Activated CD4-positive, CD25-positive, alpha-beta regulatory T cell treated with anti-CD3 and anti-CD28 coated beads, Interleukin-2, amount 50 U/mL, for 72 hours (primary cell): Measurements from ENCODE around the gene DDX1.
A peak's percentile ranks its signal among the peaks of the same experiment; 100 is the strongest.

Source experiments
- DNase-seq: peaks from one replicate; pipeline ENCODE4 v3.0.0; 2021

DDX1 gene

GRCh38 chr2:15563227-15564100 is 28.2 kb upstream of the DDX1 start:
- no peak for DNase-seq

DNA sequence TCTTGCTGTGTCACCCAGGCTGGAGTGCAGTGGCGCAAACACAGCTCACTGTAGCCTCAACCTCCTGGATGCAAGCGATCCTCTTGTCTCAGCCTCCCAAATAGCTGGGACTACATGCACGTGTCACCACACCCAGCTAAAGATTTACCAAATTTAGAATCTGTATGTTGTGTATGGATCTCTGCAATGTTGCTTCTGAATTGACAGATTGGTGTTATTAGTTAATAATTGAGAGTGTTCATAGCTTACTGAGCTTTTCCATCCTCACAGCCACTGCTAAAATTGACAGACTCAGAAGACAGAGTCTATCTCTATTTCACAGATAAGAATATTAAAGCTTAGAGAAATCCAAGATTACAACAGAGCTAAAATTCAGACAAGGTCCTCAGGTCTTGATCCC is 26.3 kb upstream of the DDX1 start:
- DNase-seq: no peak

DNA sequence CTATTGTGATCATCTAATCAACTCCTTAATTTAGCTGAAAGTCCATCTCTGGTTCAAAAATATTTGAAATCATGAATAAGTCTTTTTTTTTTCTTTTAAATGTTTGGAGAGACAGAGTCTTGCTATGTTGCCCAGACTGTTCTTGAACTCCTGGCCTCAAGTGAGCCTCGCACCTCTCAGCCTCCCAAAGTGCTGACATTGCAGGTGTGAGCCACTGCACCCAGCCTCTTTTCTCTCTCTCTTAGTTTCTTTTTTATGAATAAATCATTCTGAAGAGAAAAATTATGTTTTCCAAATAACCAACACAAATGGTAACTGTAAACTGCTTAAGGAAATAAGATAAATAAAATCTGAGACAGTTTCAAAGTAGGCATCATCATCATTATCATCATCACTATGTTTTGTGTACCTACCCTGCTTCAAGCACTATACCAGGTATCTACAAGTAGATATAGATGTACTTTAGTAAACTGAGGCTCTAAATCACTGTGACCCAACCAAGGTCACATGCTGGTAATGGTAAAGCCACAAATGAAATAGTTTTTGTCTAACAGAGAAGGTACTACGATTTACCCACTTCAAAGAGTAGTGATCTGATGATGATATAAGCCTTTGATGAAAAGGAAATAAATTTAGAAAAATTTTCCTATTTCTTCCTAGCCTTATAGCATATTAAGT is 25.5 kb upstream of the DDX1 start:
- no peak for DNase-seq

DNA sequence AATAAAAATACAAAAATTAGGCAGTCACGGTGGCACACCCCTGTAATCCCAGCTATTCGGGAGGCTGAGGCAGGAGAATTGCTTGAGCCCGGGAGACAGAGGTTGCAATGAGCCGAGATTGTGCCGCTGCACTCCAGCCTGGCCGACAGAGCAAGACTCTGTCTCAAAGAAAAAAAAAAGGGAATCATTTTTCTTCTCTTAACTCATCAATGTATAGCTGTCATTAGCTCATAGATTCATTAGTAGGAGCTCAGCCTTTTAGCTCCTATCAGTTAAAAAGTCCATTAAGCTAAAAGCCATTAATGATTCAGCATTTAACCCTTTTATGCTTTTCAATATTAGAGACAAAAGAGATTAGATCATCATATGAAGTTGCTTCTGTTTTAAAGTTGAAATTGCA is 24.8 kb upstream of the DDX1 start:
- no peak for DNase-seq

DNA sequence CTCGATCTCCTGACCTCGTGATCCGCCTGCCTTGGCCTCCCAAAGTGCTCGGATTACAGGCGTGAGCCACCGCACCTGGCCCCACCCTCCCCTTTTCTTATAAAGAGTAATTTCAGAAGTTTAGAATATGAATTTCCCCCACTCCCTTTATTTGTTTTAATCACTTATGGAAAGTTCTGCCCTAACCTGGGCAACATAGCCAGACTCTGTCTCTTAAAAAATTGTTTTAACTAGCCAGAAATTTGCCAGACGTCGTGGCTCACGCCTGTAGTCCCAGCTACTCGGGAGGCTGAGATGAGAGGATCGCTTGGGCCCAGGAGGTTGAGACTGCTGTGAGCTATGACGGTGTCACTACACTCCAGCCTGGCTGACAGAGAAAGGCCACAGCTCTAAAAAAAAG is 22.8 kb upstream of the DDX1 start:
- DNase-seq: no peak

DNA sequence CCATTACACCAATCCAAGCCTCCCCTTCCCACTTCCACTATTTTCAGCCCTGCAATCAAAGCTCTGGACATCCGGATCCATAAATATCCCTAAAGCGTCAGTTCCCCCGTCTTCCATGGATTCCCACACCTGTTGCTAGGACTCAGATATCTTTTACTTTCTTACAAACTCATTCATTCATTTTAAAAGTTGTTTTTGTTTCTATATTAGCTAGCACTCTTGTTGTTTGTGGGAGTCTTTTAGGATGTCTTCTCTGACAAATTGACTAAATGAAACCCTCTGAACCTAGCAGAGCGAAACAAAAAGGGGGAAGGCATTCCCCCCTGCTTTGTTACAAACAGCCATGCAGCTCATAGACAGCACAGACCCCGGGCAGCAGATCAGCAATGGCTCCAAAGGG is 21.6 kb upstream of the DDX1 start:
- DNase-seq: no peak

GRCh38 chr2:15571729-15572128 is 19.9 kb upstream of the DDX1 start:
- no peak for DNase-seq

DNA sequence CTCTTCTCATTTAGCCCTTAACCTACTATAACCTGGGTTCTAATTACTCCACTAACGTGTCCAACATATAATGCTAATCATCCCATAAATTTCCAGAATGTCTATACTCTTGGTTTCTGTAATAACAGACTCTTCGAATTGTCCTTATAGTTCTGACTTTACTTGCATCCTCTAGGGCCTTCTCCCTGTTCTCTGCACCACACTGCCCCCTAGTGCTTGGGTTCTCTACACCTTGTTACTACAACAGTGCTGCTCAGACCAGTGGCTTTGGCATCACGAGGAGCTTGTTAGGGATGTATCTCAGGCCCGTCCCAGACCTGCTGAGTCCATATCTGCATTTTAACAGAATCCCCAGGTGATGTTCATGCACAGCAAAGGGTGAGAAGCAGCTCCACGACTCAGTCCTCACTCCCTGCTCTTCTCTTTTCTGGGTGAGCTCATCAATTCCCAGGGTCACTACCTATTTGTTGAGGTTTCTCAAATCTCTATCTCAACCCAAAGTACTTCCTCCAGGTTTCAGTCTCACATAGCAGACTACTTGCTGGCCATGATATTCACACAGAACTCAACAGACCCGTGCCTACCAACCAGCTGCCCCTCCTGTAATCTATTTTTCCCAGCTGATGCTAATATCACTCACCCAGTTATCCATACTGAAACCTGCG is 14.5 kb upstream of the DDX1 start:
- peak; percentile 86 for DNase-seq

- no peak for DNase-seq
These were observed 12.0 kb upstream of the DDX1 start for GRCh38 chr2:15579641-15580040.

DNA sequence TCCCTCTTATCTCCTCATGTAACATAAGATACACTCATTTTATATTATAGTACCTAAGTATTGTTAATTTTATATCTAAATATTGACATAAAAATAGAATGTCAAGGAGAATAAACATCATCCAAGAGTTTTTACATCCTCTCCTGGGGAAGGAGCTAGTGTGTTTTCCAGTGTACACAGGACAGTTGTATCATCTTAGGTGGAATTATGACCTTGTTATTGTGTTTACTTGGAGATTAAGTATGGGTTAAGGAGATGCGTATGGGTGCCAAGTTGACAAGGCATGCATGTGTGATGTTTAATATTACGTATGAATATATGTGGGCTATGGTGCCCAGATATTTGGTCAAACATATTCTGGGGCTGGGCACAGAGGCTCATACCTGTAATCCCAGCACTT is 11.2 kb upstream of the DDX1 start:
- DNase-seq: no peak

- no peak for DNase-seq
These were observed 8.8 kb upstream of the DDX1 start for GRCh38 chr2:15582710-15583357.

DNA sequence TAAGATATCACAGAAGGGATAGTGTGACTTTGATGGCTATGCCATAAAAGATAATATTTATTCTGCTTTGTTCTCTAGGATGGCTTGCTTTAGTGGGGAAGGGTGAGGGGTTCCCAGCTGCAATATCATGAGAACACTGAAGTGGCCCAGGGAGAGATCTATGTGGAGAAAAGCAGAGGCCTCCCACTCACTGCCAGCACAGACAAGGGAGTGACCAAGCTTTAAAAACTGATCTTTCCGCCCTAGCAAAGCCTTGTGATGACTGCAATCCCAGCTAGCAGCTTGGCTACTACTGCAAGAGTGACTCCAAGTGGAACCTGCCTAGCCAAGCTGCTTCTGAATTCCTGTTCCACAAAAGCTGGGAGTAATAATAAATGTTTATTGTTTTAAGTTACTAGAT is 7.8 kb upstream of the DDX1 start:
- DNase-seq: no peak

GRCh38 chr2:15584316-15584715 is 7.4 kb upstream of the DDX1 start:
- no peak for DNase-seq

DNA sequence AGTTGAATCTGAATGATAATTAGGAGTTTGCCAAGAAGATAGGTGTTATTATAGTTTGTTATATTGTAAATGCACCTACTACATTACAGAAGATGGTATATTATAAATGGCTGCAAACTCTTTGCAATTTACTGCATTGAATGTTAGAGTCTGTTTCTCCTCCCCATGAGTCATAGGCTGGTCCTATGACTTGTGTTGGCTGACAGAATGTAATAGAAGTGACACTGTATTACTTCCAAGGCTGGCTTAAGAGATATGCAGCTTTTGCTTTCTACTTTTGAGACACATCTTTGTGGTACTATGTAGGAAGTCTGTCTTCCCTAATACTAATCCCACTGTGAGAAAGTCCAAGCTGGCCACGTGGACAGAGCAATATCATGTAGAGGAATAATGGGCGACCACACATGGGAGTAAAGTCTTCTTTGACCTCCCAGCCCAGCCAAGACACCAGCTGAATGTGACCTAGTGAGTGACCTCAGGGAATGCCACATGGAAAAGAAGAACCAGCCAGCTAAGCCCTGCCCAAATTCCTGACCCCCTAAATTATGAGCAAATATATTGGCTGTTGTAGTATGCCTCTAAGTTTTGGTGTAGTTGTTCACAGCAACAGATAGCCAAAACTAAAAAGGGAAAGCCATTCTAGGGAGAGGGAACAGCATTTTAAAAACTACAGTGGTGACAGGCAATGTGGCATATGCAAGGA is 6.8 kb upstream of the DDX1 start:
- no peak for DNase-seq

DNA sequence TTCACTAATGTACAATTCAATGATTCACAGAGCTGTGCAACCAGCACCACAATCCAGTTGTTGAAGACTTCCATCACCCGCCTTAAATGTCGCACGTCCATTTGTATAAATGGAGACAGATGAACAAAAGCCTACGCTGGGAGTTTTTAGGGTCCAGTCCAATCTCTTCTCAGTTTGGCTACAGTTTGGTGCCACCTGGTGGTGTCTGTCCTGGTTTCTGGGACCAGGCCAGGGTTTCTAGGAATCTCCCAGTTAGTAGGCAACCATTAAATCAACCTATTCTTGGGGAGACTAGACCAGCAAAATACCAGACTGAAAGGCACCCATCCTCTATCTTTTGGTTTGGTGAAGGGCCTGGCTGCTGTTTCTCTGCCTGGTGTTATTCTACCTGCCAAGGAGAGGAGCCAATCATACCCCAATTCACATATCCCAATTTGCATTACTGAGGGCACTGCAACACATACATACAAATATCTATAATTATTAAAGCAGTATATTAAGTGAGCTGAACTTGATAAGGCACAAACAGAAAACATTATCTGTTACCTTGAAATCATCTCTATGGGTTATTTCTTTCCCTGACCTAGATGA is 3.2 kb upstream of the DDX1 start:
- no peak for DNase-seq

- no peak for DNase-seq
These were observed 336 bp upstream of the DDX1 start for GRCh38 chr2:15591373-15591691.

DNA sequence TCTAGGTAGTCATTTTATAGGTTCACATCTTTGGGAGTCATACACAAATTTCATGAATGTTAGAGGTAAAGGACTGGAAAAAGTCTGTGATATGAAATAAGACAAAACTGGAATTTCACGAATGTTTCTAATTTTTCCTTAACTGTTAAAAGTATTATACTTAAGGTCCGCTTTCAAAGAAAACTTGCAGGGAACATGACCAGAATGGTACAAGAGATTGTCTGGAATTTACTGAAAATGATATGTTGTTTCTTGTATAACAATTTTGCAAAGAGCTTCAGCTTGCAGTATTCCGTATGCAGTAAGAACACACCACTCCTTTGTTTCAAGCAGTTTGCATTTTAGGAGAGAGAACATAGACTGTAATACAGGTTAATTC is 1.6 kb downstream of the DDX1 start:
- no peak for DNase-seq

DNA sequence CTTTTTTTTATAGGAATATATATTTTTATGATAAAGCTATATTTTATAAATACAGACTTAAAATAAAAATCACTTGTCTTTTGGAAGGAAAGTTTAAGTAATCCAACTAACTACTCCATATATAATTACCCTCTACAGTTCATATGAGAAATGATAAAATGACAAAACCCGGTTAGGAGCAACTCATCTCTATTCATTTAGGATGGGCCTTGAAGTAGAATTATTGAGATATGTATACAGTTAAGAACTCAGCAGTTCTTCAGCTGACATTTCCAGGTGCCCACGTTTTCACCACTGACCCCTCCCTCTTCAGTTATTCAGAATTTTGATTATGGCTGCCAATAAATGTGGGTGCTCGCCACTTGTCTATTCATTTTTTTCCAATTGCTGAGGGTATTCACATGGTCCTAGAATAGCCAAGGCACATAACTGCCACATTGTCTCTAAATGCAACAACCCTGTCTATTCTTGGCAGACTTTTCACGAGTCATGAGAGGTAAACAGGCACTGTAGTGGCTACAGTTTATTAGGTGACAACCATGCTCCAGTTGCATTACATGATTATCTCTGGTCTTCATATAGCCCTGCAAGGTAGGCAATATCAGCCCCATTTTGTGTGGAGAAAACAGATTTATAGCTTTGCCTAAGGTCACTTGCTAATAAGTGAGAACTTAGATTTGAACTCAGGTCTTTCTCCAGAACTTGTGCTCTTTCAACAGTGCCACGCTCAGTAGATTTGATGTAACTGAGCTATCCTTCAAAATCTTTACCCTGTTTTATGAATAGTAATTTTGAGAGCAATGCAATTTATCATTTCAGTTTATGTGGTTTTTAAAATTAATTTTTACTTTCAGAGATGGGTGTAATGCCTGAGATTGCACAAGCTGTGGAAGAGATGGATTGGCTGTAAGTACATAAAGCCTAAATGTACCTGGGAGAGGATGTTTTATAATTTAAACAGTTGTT is 2.9 kb downstream of the DDX1 start:
- DNase-seq: no peak

GRCh38 chr2:15595342-15595905 is 3.8 kb downstream of the DDX1 start:
- no peak for DNase-seq

GRCh38 chr2:15595936-15596335 is 4.3 kb downstream of the DDX1 start:
- DNase-seq: no peak

- DNase-seq: no peak
These were observed 4.7 kb downstream of the DDX1 start for GRCh38 chr2:15596350-15596749.
